Measurements from ENCODE around the gene PRSS38.

The PRSS38 gene

GRCh38 chr1:227785805-227786671, 29.4 kb upstream of the PRSS38 start:
- Mint-ChIP-seq H3K27ac (peak overlapping the region; percentile 20), H3K36me3 (peaks cover 12 to 13% of the 10 kb centered on the region in 2 donors), H3K4me1 (peaks cover 21 to 58% of the 10 kb centered on the region in 2 donors), H3K27me3 (no peaks in the 10 kb centered on the region), H3K9me3 (no peaks in the 10 kb centered on the region), H3K4me3 (peak overlapping the region; percentile 34 to 86)
- no peak for ATAC-seq (replicated peaks)
- DNase-seq, result no peak

DNA sequence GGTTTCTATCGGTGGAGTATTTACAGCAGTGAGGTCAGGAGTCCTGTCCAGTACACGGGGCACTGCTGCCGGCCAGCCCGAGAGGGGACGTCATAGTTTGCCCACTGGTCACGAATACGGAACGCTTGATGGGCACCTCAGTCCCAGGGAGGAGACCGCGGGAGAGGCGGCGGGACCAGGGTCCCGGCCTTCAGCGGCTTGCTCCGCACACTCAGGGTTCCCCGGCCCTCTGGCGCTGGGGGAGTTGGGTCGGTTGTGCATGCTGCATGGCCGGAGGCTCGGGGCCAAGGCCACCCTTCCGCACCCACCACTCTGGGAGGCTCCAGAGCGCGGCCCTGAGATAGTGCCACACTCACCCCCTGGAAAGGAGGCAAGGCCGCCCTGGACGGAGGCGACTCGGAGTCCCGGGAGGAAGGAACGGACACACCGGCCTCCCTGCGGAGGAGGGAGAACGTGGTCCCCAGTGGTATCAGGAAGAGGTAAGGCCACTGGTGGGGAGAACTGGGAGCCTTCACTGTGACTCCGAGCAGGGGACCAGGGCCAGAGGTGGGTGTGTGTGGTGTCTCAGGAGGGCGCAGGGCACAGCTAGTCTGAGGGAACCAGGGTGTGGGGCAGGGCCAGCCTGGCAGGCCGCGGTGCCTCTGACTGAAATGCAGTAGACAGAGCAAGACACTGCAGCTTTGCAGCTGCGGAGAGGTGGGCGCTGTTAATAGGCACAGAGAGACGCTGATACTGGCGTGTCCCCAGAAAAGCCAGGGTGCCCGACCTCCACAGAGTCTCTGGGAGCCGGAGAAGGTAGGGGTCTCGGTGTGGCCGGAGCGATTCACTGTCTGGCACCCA, 28.6 kb upstream of the PRSS38 start:
- ATAC-seq (replicated peaks) (peak in 1 of 2 donors; percentile 16), DNase-seq (no peak)
- H3K27ac Mint-ChIP-seq, result peak overlapping the region; percentile 73

GRCh38 chr1:227787513-227788270, 27.8 kb upstream of the PRSS38 start:
- DNase-seq (peak; percentile 85), ATAC-seq (replicated peaks) (peak; percentile 92 to 94)
- Mint-ChIP-seq H3K9me3 (no peaks in the 10 kb centered on the region), H3K36me3 (peaks cover 4 to 5% of the 10 kb centered on the region in 2 donors), H3K27ac (peak overlapping the region; percentile 73), H3K4me3 (peak overlapping the region; percentile 81 to 86), H3K4me1 (peaks cover 18 to 51% of the 10 kb centered on the region in 2 donors), H3K27me3 (no peaks in the 10 kb centered on the region)

More for the DNA sequence above, 28.6 kb upstream of the PRSS38 start:
- Mint-ChIP-seq H3K4me1 (peaks cover 21 to 58% of the 10 kb centered on the region in 2 donors), H3K36me3 (peaks cover 12 to 13% of the 10 kb centered on the region in 2 donors), H3K4me3 (peak overlapping the region; percentile 81 to 86), H3K27me3 (no peaks in the 10 kb centered on the region), H3K9me3 (no peaks in the 10 kb centered on the region)

DNA sequence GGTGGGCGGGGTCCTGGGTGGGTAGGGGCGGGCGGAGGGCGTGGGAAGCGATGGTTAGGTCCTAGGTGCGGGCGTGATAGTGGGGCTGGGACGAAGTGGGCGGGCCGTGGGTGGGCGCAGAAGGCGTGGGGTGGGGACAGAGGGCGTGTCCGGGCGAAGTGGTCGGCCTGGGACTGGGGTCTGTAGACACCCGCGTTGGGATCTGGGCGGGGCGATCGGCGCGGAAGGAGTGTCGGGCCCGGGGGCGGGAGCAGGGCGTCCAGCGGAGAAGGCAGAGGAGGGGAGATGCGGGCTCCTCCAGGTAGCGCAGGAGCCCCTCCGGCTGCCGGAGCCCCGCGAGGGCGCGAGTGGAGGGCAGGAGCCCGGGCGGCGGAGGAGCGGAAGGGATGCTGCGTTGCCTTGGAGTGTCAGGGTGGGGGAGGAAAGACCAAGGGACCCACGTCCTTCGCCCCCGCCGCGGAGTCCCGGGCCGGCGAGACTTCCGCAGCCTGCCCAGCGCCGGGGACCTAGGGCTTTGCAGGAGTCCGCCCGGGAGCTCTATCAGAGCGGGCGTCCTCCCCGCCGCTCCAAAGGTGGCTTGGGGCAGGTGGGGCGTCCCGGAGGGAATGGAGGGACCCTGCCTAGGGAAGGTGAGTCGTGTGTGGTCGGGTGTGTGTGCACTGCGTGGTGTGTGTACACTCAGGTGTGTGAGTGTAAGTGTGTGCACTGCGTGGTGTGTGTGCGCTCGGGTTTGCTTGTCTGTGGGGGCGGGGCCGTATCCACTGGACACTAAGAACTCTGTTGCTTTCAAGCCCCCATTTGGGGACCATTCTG, 27.0 kb upstream of the PRSS38 start:
- Mint-ChIP-seq H3K36me3 (no peaks in the 10 kb centered on the region), H3K27ac (no peak overlapping the region), H3K4me3 (peak overlapping the region; percentile 81 to 86), H3K27me3 (no peaks in the 10 kb centered on the region), H3K4me1 (peaks cover 18 to 45% of the 10 kb centered on the region in 2 donors), H3K9me3 (no peaks in the 10 kb centered on the region)
- ATAC-seq (replicated peaks), result peak; percentile 61 to 68
- peak; percentile 56 for DNase-seq

DNA sequence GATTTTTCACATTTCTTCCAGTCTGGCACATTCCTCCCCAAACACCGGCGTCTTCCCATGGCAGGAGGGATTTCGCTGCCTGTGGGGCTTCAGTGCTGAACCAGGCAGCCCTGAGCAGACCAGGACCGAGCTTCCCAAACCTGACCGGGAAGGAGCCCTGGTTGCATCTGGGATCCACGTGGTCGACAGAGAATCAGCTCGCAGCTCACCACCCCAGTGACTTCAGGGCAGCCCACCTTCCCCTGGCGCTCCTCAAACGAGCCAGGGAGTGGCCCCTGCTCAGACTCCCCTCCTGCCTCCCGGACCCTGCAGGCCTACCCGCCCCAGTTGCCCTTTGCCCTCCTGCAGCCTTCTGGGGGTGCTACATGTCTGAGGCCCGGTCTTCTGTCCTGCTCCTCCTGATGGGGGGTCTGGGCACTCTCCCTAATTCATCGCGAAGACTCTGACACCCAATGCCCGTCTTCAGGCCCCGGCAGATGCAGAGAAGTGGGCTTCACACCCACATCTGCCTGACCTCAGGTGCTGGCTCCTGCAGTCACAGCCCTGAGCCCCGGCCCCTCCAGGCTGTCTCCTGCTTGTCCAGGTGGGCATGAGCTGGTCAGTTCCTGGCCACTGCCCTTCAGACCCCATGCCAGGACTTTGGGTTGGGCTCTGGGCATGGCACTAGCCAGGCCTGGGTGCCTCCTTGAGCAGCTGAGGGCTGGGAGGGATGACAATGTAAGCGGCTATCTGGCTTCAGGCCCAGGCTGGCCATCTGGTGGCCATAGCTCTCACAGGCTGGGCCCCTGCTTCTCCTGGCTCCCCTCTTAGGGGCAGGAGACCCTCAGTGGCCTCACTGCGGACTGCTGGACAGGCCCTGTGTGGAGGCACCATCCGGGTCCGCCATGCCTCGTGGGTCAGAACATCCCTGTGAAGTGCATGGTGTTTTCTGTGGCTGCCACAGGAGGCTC, 26.1 kb upstream of the PRSS38 start:
- no peak for ATAC-seq (replicated peaks)
- Mint-ChIP-seq H3K4me1 (peaks cover 18 to 45% of the 10 kb centered on the region in 2 donors), H3K36me3 (no peaks in the 10 kb centered on the region), H3K27me3 (peaks cover 2 to 5% of the 10 kb centered on the region in 2 donors), H3K4me3 (peak overlapping the region; percentile 81 to 86), H3K9me3 (no peaks in the 10 kb centered on the region), H3K27ac (no peak overlapping the region)
- DNase-seq, result no peak

DNA sequence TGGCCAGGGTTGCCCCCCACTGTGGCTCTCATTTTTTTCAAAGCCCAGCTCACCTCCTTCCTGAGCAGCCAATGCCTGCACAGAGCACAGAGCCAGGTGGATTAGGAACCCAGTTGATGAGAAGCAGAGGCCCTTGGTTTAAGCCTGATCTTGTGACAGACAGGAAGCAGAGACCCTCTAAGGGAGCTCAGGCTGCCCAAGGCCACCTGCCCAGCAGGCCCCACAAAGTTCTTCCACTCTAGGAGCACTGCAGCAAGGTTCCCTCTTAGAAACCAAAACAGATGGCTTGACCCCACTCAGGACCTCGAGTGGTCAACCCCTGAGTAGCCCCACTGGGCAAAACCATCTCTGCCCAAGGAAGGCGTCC, 25.5 kb upstream of the PRSS38 start:
- DNase-seq (no peak), ATAC-seq (replicated peaks) (no peak)
- H3K27ac Mint-ChIP-seq, result no peak overlapping the region
- no peaks in the 10 kb centered on the region for H3K9me3 Mint-ChIP-seq
- H3K36me3 Mint-ChIP-seq, result no peaks in the 10 kb centered on the region
- peaks cover 7 to 9% of the 10 kb centered on the region in 2 donors for H3K27me3 Mint-ChIP-seq
- H3K4me3 Mint-ChIP-seq, result no peak overlapping the region
- peaks cover 18 to 39% of the 10 kb centered on the region in 2 donors for H3K4me1 Mint-ChIP-seq

- H3K4me1 Mint-ChIP-seq, result peaks cover 13 to 30% of the 10 kb centered on the region in 2 donors
- ATAC-seq (replicated peaks), result no peak
- no peak for DNase-seq
- no peaks in the 10 kb centered on the region for H3K9me3 Mint-ChIP-seq
- H3K36me3 Mint-ChIP-seq, result no peaks in the 10 kb centered on the region
- no peak overlapping the region for H3K4me3 Mint-ChIP-seq
- H3K27ac Mint-ChIP-seq, result no peak overlapping the region
- peaks cover 7 to 9% of the 10 kb centered on the region in 2 donors for H3K27me3 Mint-ChIP-seq
Observed at GRCh38 chr1:227790868-227791267, 24.6 kb upstream of the PRSS38 start.

GRCh38 chr1:227791425-227792143, 23.9 kb upstream of the PRSS38 start:
- no peaks in the 10 kb centered on the region for H3K9me3 Mint-ChIP-seq
- ATAC-seq (replicated peaks) (no peak), DNase-seq (no peak)
- H3K36me3 Mint-ChIP-seq, result no peaks in the 10 kb centered on the region
- peaks cover 7 to 15% of the 10 kb centered on the region in 2 donors for H3K27me3 Mint-ChIP-seq
- no peak overlapping the region for H3K4me3 Mint-ChIP-seq
- H3K27ac Mint-ChIP-seq, result no peak overlapping the region
- peaks cover 9 to 23% of the 10 kb centered on the region in 2 donors for H3K4me1 Mint-ChIP-seq

- H3K4me1 Mint-ChIP-seq, result peaks cover 4 to 15% of the 10 kb centered on the region in 2 donors
- H3K27me3 Mint-ChIP-seq, result peaks cover 15 to 23% of the 10 kb centered on the region in 2 donors
- DNase-seq, result no peak
- no peak overlapping the region for H3K27ac Mint-ChIP-seq
- no peaks in the 10 kb centered on the region for H3K9me3 Mint-ChIP-seq
- no peak for ATAC-seq (replicated peaks)
- H3K36me3 Mint-ChIP-seq, result no peaks in the 10 kb centered on the region
- H3K4me3 Mint-ChIP-seq, result no peak overlapping the region
Observed at GRCh38 chr1:227792216-227793078, 23.0 kb upstream of the PRSS38 start.

DNA sequence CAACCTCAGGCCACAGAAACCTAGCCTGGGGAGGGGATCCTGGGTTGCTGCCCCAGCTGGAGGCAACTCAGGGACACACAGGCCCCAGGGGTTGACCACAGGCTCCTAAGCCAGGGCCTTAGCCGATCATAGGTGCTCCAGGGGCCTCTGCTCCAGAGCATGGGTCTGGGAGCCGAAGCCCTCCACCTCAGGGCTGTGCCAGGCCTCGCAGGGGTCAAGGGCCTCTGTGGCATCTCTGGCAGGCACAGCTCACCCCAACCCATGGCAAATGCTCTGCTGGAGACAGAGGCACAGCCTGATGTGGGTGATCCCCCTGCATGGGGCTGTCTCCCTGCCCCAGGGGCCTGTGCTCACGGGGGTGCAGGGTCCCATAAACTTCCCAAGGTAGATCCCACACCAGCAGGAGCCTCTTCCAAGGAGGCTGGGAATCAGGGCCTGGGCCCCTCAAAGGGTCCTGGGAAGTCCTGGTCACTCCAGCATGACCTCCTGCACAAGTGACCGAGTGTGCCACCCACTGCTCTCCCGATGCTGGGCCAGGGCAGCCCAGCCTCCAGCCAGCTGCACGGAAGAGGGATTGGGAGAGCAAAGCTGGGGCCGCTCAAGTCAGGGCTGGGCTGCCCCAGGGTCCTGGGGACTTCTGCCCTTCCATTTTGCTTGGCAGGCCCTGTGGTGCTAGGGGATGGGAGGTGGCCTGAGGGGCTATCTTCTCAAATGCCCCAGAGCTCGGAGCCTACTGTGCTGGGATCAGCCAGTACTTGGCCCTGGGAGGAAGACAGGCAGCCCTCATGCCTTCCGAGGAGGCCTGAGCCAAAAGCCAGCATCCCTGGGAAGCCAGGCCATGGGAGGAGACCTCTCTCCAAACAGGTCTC, 22.2 kb upstream of the PRSS38 start:
- H3K4me1 Mint-ChIP-seq, result peaks cover 4 to 11% of the 10 kb centered on the region in 2 donors
- H3K27me3 Mint-ChIP-seq, result peaks cover 16 to 24% of the 10 kb centered on the region in 2 donors
- ATAC-seq (replicated peaks) (no peak), DNase-seq (no peak)
- no peak overlapping the region for H3K4me3 Mint-ChIP-seq
- no peak overlapping the region for H3K27ac Mint-ChIP-seq
- H3K36me3 Mint-ChIP-seq, result no peaks in the 10 kb centered on the region
- no peaks in the 10 kb centered on the region for H3K9me3 Mint-ChIP-seq
